KMS-11 (cell line): ENCODE data around the gene ADCK2.
A peak's percentile ranks its signal among the peaks of the same experiment; 100 is the strongest.
"Not testable (repeated sequence)": the region's sequence is repeated elsewhere in the genome, so short reads cannot be mapped to it uniquely, and the experiment has no call there.

Experiments used
- H2AFZ ChIP-seq: fragments of 200-600 bp; sonication (generic); 2 replicates; pipeline ENCODE4 v1.6.1; 2016; ENCODE audit warnings: antibody characterized with exemption, mixed run types, low read depth
- H3K27ac ChIP-seq: fragments of 200-600 bp; sonication (generic); 2 replicates; pipeline ENCODE4 v1.6.1; 2016; ENCODE audit warnings: mild to moderate bottlenecking, mixed run types
- H3K27me3 ChIP-seq: fragments of 200-600 bp; sonication (generic); 2 replicates; pipeline ENCODE4 v1.6.1; 2017; ENCODE audit warnings: mild to moderate bottlenecking, low read depth, mixed run types, moderate library complexity; ENCODE audit not compliant: insufficient read depth
- H3K36me3 ChIP-seq: fragments of 200-600 bp; sonication (generic); 2 replicates; pipeline ENCODE4 v1.6.1; 2017; ENCODE audit warnings: mild to moderate bottlenecking, mixed run types; ENCODE audit not compliant: insufficient read depth
- H3K4me1 ChIP-seq: fragments of 200-600 bp; sonication (generic); 2 replicates; pipeline ENCODE4 v1.6.1; 2016; ENCODE audit warnings: mild to moderate bottlenecking, low read depth, mixed run types; ENCODE audit not compliant: poor library complexity, severe bottlenecking
- H3K4me2 ChIP-seq: fragments of 200-600 bp; sonication (generic); 2 replicates; pipeline ENCODE4 v1.7.0; 2016; ENCODE audit warnings: mild to moderate bottlenecking, mixed run types
- H3K4me3 ChIP-seq: fragments of 200-600 bp; sonication (generic); IDR thresholded peaks from 2 replicates; pipeline ENCODE4 v1.6.1; 2017; ENCODE audit warnings: low read depth, low read length, mixed read lengths; ENCODE audit not compliant: insufficient read depth
- H3K79me2 ChIP-seq: fragments of 200-600 bp; sonication (generic); 2 replicates; pipeline ENCODE4 v1.6.1; 2016; ENCODE audit warnings: low read depth, mixed run types; ENCODE audit not compliant: insufficient read depth
- H3K9ac ChIP-seq: fragments of 200-600 bp; sonication (generic); 2 replicates; pipeline ENCODE4 v1.6.1; 2016; ENCODE audit warnings: mild to moderate bottlenecking, mixed run types
- H4K20me1 ChIP-seq: fragments of 200-600 bp; sonication (generic); 2 replicates; pipeline ENCODE4 v1.6.1; 2016; ENCODE audit warnings: mild to moderate bottlenecking, mixed run types; ENCODE audit not compliant: insufficient read depth
- TF ChIP-seq, protein P1 (sequence below): fragments of 200-600 bp; sonication (generic); conservative IDR thresholded peaks from 2 replicates; pipeline ENCODE4 v1.6.1; 2017; ENCODE audit warnings: low read depth, mild to moderate bottlenecking, antibody characterized with exemption, low read length, moderate library complexity, mixed read lengths

ADCK2 gene

GRCh38 chr7:140656548-140657515 is 15.9 kb upstream of the ADCK2 start:
- H3K4me2 ChIP-seq = peak overlapping the region; percentile 49
- no peaks in the 10 kb centered on the region for H4K20me1 ChIP-seq
- no peak overlapping the region for H3K27ac ChIP-seq
- no peak overlapping the region for H3K9ac ChIP-seq
- no peaks in the 10 kb centered on the region for H3K36me3 ChIP-seq
- no peak overlapping the region for H3K4me3 ChIP-seq
- H3K4me1 ChIP-seq = peaks cover 17% of the 10 kb centered on the region
- no peaks in the 10 kb centered on the region for H3K79me2 ChIP-seq
- no peaks in the 10 kb centered on the region; the same call in 1 of the 2 replicates for H3K27me3 ChIP-seq
- H2AFZ ChIP-seq = peak overlapping the region; percentile 18
- TF ChIP-seq, protein P1, sequence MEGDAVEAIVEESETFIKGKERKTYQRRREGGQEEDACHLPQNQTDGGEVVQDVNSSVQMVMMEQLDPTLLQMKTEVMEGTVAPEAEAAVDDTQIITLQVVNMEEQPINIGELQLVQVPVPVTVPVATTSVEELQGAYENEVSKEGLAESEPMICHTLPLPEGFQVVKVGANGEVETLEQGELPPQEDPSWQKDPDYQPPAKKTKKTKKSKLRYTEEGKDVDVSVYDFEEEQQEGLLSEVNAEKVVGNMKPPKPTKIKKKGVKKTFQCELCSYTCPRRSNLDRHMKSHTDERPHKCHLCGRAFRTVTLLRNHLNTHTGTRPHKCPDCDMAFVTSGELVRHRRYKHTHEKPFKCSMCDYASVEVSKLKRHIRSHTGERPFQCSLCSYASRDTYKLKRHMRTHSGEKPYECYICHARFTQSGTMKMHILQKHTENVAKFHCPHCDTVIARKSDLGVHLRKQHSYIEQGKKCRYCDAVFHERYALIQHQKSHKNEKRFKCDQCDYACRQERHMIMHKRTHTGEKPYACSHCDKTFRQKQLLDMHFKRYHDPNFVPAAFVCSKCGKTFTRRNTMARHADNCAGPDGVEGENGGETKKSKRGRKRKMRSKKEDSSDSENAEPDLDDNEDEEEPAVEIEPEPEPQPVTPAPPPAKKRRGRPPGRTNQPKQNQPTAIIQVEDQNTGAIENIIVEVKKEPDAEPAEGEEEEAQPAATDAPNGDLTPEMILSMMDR = no peak

DNA sequence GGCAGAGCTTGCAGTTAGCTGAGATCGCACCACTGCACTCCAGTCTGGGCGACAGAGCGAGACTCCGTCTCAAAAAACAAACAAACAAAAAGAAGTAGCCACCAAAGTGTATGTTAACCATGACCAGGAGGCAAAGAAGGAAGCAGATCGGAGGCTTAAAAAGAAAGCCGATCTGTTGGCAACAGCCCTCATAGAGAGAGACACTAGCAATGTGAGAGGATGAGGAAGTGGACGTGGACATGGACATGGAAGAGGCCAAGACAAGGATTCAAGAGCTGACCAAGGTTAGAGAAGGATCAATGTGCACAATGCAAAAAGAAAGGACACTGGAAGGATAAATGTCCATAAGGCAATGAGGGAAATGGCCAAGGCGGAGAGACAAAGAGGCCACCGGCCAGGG is 14.9 kb upstream of the ADCK2 start:
- Histone ChIP-seq H4K20me1 (no peaks in the 10 kb centered on the region), H3K36me3 (no peaks in the 10 kb centered on the region), H3K27ac (no peak overlapping the region), H3K9ac (no peak overlapping the region), H3K27me3 (no peaks in the 10 kb centered on the region; the same call in 1 of the 2 replicates), H3K4me3 (no peak overlapping the region), H3K4me2 (no peak overlapping the region), H2AFZ (no peak overlapping the region), H3K79me2 (no peaks in the 10 kb centered on the region), H3K4me1 (peaks cover 17% of the 10 kb centered on the region)
- TF ChIP-seq, protein P1 = no peak

- no peak overlapping the region for H3K27ac ChIP-seq
- TF ChIP-seq, protein P1 = no peak
- H3K9ac ChIP-seq = no peak overlapping the region
- H3K4me1 ChIP-seq = peaks cover 13% of the 10 kb centered on the region
- no peaks in the 10 kb centered on the region for H3K79me2 ChIP-seq
- no peak overlapping the region for H3K4me2 ChIP-seq
- no peaks in the 10 kb centered on the region for H3K36me3 ChIP-seq
- no peak overlapping the region for H3K4me3 ChIP-seq
- no peaks in the 10 kb centered on the region for H4K20me1 ChIP-seq
- H2AFZ ChIP-seq = no peak overlapping the region
- no peaks in the 10 kb centered on the region; the same call in 1 of the 2 replicates for H3K27me3 ChIP-seq
These were observed 12.9 kb upstream of the ADCK2 start for GRCh38 chr7:140659856-140660255.

DNA sequence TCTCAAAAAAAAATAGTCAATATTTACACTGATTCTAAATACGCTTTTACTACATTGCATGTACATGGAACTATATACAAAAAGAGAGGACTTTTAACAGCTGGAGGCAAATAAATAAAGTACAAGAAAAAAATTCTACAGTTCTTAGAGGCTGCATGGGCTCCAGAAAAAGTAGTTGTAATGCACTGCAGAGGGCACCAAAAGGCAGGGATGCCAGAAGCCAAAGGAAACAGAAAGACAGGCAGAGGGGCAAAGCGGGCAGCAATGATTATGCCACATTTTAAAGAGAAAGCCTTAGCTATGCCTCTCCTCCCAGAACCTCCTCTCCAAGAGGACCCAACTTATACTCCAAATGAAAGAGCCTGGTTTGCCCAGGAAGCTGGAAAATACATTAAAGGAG is 11.6 kb upstream of the ADCK2 start:
- Histone ChIP-seq H3K27me3 (no peaks in the 10 kb centered on the region; the same call in 1 of the 2 replicates), H4K20me1 (no peaks in the 10 kb centered on the region), H3K36me3 (no peaks in the 10 kb centered on the region), H3K27ac (no peak overlapping the region), H3K79me2 (no peaks in the 10 kb centered on the region), H3K4me3 (no peak overlapping the region), H3K4me1 (peaks cover 10% of the 10 kb centered on the region), H2AFZ (no peak overlapping the region), H3K4me2 (no peak overlapping the region), H3K9ac (no peak overlapping the region)
- TF ChIP-seq, protein P1 = no peak

- H3K4me1 ChIP-seq, H3K4me3 ChIP-seq, H2AFZ ChIP-seq, H3K9ac ChIP-seq, H3K27me3 ChIP-seq, H4K20me1 ChIP-seq, H3K27ac ChIP-seq, H3K36me3 ChIP-seq, H3K4me2 ChIP-seq, H3K79me2 ChIP-seq: not testable (repeated sequence)
These were observed 9.8 kb upstream of the ADCK2 start for GRCh38 chr7:140662938-140663337.
